Body of pancreas (tissue), 4 donors: ENCODE measurements around the gene CAPN12.

ENCODE experiments used
- CTCF ChIP-seq, 7 experiments: fragments of 450-650 bp in 4 of 7; fragments of 200-600 bp in 3 of 7; sonication (generic) in 3 of 7; IDR thresholded peaks; one replicate each; pipeline ENCODE4 v1.5.1; 2016 to 2019; ENCODE audit warnings: antibody characterized with exemption in 7 of 7
- POLR2A ChIP-seq, 3 donors: fragments of 450-650 bp; IDR thresholded peaks; one replicate each; pipeline ENCODE4 v1.6.1; 2016; ENCODE audit warnings: antibody characterized with exemption in 3 of 3, mild to moderate bottlenecking in 2 of 3

DNA sequence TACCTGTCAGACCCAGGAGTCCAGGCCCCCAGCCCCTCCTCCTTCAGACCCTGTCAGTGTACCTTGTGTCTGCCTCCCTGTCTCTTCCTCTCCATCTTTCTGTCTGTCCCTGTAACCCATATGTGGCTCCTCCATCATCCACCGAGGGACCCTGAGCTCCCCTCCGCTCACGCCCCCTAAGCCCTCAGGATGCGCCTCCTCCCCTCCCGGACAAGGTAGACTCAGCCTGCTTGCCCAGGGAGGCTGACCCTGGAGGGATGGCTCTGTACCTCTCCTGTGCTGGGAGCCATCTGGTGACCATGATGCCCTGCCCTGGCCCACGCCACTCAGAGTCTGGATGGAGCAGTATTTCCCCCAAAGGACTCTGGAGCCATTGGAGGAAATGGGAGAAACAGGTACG lies 1.0 kb upstream of the CAPN12 start:
- TF ChIP-seq CTCF (IDR thresholded peaks at IDR 0.05) = no peak
- no peak for TF ChIP-seq POLR2A (IDR thresholded peaks at IDR 0.05)
